Body of pancreas (tissue), 4 donors: ENCODE results near the gene GAD1.

ENCODE experiments used
- CTCF ChIP-seq, 7 experiments: fragments of 450-650 bp in 4 of 7; fragments of 200-600 bp in 3 of 7; sonication (generic) in 3 of 7; IDR thresholded peaks; one replicate each; pipeline ENCODE4 v1.5.1; 2016 to 2019; ENCODE audit warnings: antibody characterized with exemption in 7 of 7
- POLR2A ChIP-seq, 3 donors: fragments of 450-650 bp; IDR thresholded peaks; one replicate each; pipeline ENCODE4 v1.6.1; 2016; ENCODE audit warnings: antibody characterized with exemption in 3 of 3, mild to moderate bottlenecking in 2 of 3

- TF ChIP-seq POLR2A (IDR thresholded peaks at IDR 0.05) = no peak
- TF ChIP-seq CTCF (IDR thresholded peaks at IDR 0.05) = no peak
Measured at GRCh38 chr2:170821531-170822289, 5.0 kb downstream of the GAD1 start.
